C4-2B (cell line): ENCODE data around the gene LHFPL2.
"Not testable (repeated sequence)": the region's sequence is repeated elsewhere in the genome, so short reads cannot be mapped to it uniquely, and the experiment has no call there.

Source experiments
- H3K27ac ChIP-seq: fragments of 450-650 bp; 2 replicates; pipeline ENCODE4 v1.5.1; 2017
- CTCF ChIP-seq: fragments of 450-650 bp; conservative IDR thresholded peaks from 2 replicates; pipeline ENCODE4 v1.5.1; 2017; ENCODE audit warnings: mild to moderate bottlenecking
- ZFX ChIP-seq: fragments of 450-650 bp; IDR thresholded peaks from 2 replicates; pipeline ENCODE4 v1.6.1; 2017

The LHFPL2 gene

GRCh38 chr5:78671609-78672008 is 23.0 kb upstream of the LHFPL2 start:
- TF ChIP-seq CTCF = no peak
- TF ChIP-seq ZFX = no peak
- H3K27ac ChIP-seq = no peak overlapping the region

- TF ChIP-seq CTCF = no peak
- TF ChIP-seq ZFX = no peak
- no peak overlapping the region for H3K27ac ChIP-seq
These were observed 22.2 kb upstream of the LHFPL2 start for GRCh38 chr5:78670701-78671269.

- TF ChIP-seq CTCF (no peak), ZFX (no peak)
- no peak overlapping the region for H3K27ac ChIP-seq
These were observed 20.8 kb upstream of the LHFPL2 start for GRCh38 chr5:78669331-78669730.

- no peak overlapping the region for H3K27ac ChIP-seq
- no peak for TF ChIP-seq CTCF
- no peak for TF ChIP-seq ZFX
These were observed 19.0 kb upstream of the LHFPL2 start for GRCh38 chr5:78667461-78668103.

- H3K27ac ChIP-seq = not testable (repeated sequence)
These were observed 18.4 kb upstream of the LHFPL2 start for GRCh38 chr5:78666975-78667374.

- TF ChIP-seq ZFX (no peak), CTCF (no peak)
- H3K27ac ChIP-seq = no peak overlapping the region
These were observed 17.5 kb upstream of the LHFPL2 start for GRCh38 chr5:78666041-78666444.

GRCh38 chr5:78665534-78665933 is 17.0 kb upstream of the LHFPL2 start:
- no peak overlapping the region for H3K27ac ChIP-seq
- TF ChIP-seq CTCF = no peak
- TF ChIP-seq ZFX = no peak

- TF ChIP-seq ZFX (no peak), CTCF (no peak)
- no peak overlapping the region for H3K27ac ChIP-seq
These were observed 13.8 kb upstream of the LHFPL2 start for GRCh38 chr5:78662323-78662722.
